Measurements from ENCODE around the gene PTMA.

PTMA gene

GRCh38 chr2:231683292-231684235, 24.8 kb upstream of the PTMA start:
- no peak overlapping the region for H3K14ac ChIP-seq (ENCODE audit: low read length)
- DNase-seq = peak in 1 of 2 donors; percentile 61
- H3K23ac ChIP-seq (ENCODE audit: low read length) = no peak overlapping the region
- no peak overlapping the region for H3K4ac ChIP-seq (ENCODE audit: low read depth, low read length)
- no peak overlapping the region for H4K8ac ChIP-seq (ENCODE audit: low read depth, low read length)
- H2BK120ac ChIP-seq (ENCODE audit: insufficient read depth, low read length, poor library complexity) = no peak overlapping the region
- no peak overlapping the region for H2AK5ac ChIP-seq (ENCODE audit: low read length)
- no peak overlapping the region for H3K27ac ChIP-seq (ENCODE audit: low read depth, low read length)
- no peak overlapping the region for H3K4me2 ChIP-seq (ENCODE audit: low read length)
- H3K18ac ChIP-seq (ENCODE audit: low read length) = no peak overlapping the region
- H3K79me2 ChIP-seq (ENCODE audit: control insufficient read depth, insufficient read depth, low read length, poor library complexity) = peaks cover 9% of the 10 kb centered on the region
- no peaks in the 10 kb centered on the region for H3K36me3 ChIP-seq (ENCODE audit: control insufficient read depth in 1 of 2, insufficient read depth in 2 of 2, low read length in 2 of 2)
- H3K9me3 ChIP-seq (ENCODE audit: insufficient read depth, low read depth, low read length) = peaks cover 2% of the 10 kb centered on the region
- H2BK12ac ChIP-seq (ENCODE audit: low read length) = no peak overlapping the region
- no peak overlapping the region for H2AFZ ChIP-seq (ENCODE audit: insufficient read depth, low read length, poor library complexity)
- H3K4me3 ChIP-seq (ENCODE audit: low read depth, low read length) = no peak overlapping the region
- no CpG with 5 or more reads among the region's 8 CpGs for WGBS (ENCODE audit: extremely low coverage, insufficient coverage, insufficient read length)
- no peak overlapping the region for H4K12ac ChIP-seq (ENCODE audit: low read depth, low read length)
- no peak overlapping the region for H3K9ac ChIP-seq (ENCODE audit: low read length)
- no peak overlapping the region for H2BK5ac ChIP-seq (ENCODE audit: low read depth, low read length, poor library complexity)
- H3K79me1 ChIP-seq (ENCODE audit: low read length) = peaks cover 20% of the 10 kb centered on the region
- no peak overlapping the region for H4K91ac ChIP-seq (ENCODE audit: low read depth, low read length)
- H3K4me1 ChIP-seq (ENCODE audit: control insufficient read depth in 1 of 2, insufficient read depth in 2 of 2, low read length in 2 of 2) = peaks cover 13 to 16% of the 10 kb centered on the region in 2 experiments
- H3K27me3 ChIP-seq (ENCODE audit: insufficient read depth, low read length) = no peaks in the 10 kb centered on the region

GRCh38 chr2:231684314-231685223, 23.8 kb upstream of the PTMA start:
- Histone ChIP-seq H3K4me2 (ENCODE audit: low read length) (no peak overlapping the region), H3K4me3 (ENCODE audit: low read depth, low read length) (no peak overlapping the region), H2BK5ac (ENCODE audit: low read depth, low read length, poor library complexity) (no peak overlapping the region), H3K4me1 (ENCODE audit: control insufficient read depth in 1 of 2, insufficient read depth in 2 of 2, low read length in 2 of 2) (peaks cover 13 to 16% of the 10 kb centered on the region in 2 experiments), H3K27me3 (ENCODE audit: insufficient read depth, low read length) (no peaks in the 10 kb centered on the region), H3K79me2 (ENCODE audit: control insufficient read depth, insufficient read depth, low read length, poor library complexity) (peaks cover 9% of the 10 kb centered on the region), H3K14ac (ENCODE audit: low read length) (no peak overlapping the region), H3K36me3 (ENCODE audit: control insufficient read depth in 1 of 2, insufficient read depth in 2 of 2, low read length in 2 of 2) (no peaks in the 10 kb centered on the region), H4K91ac (ENCODE audit: low read depth, low read length) (no peak overlapping the region), H3K18ac (ENCODE audit: low read length) (no peak overlapping the region), H3K27ac (ENCODE audit: low read depth, low read length) (no peak overlapping the region), H3K9ac (ENCODE audit: low read length) (no peak overlapping the region), H2BK120ac (ENCODE audit: insufficient read depth, low read length, poor library complexity) (no peak overlapping the region), H4K8ac (ENCODE audit: low read depth, low read length) (no peak overlapping the region), H3K9me3 (ENCODE audit: insufficient read depth, low read depth, low read length) (peaks cover 2% of the 10 kb centered on the region), H3K4ac (ENCODE audit: low read depth, low read length) (no peak overlapping the region), H2AFZ (ENCODE audit: insufficient read depth, low read length, poor library complexity) (no peak overlapping the region), H3K79me1 (ENCODE audit: low read length) (peaks cover 20% of the 10 kb centered on the region), H2AK5ac (ENCODE audit: low read length) (no peak overlapping the region), H3K23ac (ENCODE audit: low read length) (no peak overlapping the region), H2BK12ac (ENCODE audit: low read length) (no peak overlapping the region), H4K12ac (ENCODE audit: low read depth, low read length) (no peak overlapping the region)
- no peak for DNase-seq
- no CpG with 5 or more reads among the region's 22 CpGs for WGBS (ENCODE audit: extremely low coverage, insufficient coverage, insufficient read length)

- Histone ChIP-seq H2BK5ac (ENCODE audit: low read depth, low read length, poor library complexity) (no peak overlapping the region), H3K4me1 (ENCODE audit: control insufficient read depth in 1 of 2, insufficient read depth in 2 of 2, low read length in 2 of 2) (peaks cover 8 to 11% of the 10 kb centered on the region in 2 experiments), H2AFZ (ENCODE audit: insufficient read depth, low read length, poor library complexity) (no peak overlapping the region), H4K8ac (ENCODE audit: low read depth, low read length) (no peak overlapping the region), H3K23ac (ENCODE audit: low read length) (no peak overlapping the region), H3K36me3 (ENCODE audit: control insufficient read depth in 1 of 2, insufficient read depth in 2 of 2, low read length in 2 of 2) (no peaks in the 10 kb centered on the region), H3K4me3 (ENCODE audit: low read depth, low read length) (no peak overlapping the region), H4K91ac (ENCODE audit: low read depth, low read length) (no peak overlapping the region), H3K4ac (ENCODE audit: low read depth, low read length) (no peak overlapping the region), H3K27ac (ENCODE audit: low read depth, low read length) (no peak overlapping the region), H2BK120ac (ENCODE audit: insufficient read depth, low read length, poor library complexity) (no peak overlapping the region), H3K4me2 (ENCODE audit: low read length) (no peak overlapping the region), H3K9me3 (ENCODE audit: insufficient read depth, low read depth, low read length) (no peaks in the 10 kb centered on the region), H3K79me1 (ENCODE audit: low read length) (peaks cover 13% of the 10 kb centered on the region), H4K12ac (ENCODE audit: low read depth, low read length) (no peak overlapping the region), H3K27me3 (ENCODE audit: insufficient read depth, low read length) (no peaks in the 10 kb centered on the region), H3K14ac (ENCODE audit: low read length) (no peak overlapping the region), H3K9ac (ENCODE audit: low read length) (no peak overlapping the region), H3K18ac (ENCODE audit: low read length) (no peak overlapping the region), H2BK12ac (ENCODE audit: low read length) (no peak overlapping the region), H2AK5ac (ENCODE audit: low read length) (no peak overlapping the region), H3K79me2 (ENCODE audit: control insufficient read depth, insufficient read depth, low read length, poor library complexity) (peaks cover 7% of the 10 kb centered on the region)
- no CpG with 5 or more reads among the region's 20 CpGs for WGBS (ENCODE audit: extremely low coverage, insufficient coverage, insufficient read length)
- DNase-seq = no peak
These were observed 22.8 kb upstream of the PTMA start for GRCh38 chr2:231685349-231686191.
